Effector memory CD4-positive, alpha-beta T cell (primary cell): Measurements from ENCODE around the gene HTR4.
"Not testable (repeated sequence)": the region's sequence is repeated elsewhere in the genome, so short reads cannot be mapped to it uniquely, and the experiment has no call there.

ENCODE experiments used
- DNase-seq, 3 donors: peaks; one replicate each; pipeline ENCODE4 v3.0.0-alpha.2; 2020
- H3K27ac ChIP-seq: 2 replicates; pipeline ENCODE4 v1.7.0; 2013; ENCODE audit warnings: mild to moderate bottlenecking, low read length, moderate library complexity; ENCODE audit not compliant: insufficient read depth, poor library complexity, severe bottlenecking
- H3K27me3 ChIP-seq: replicated peaks from 2 replicates; pipeline ENCODE4 v1.7.0; 2013; ENCODE audit warnings: mild to moderate bottlenecking, low read length; ENCODE audit not compliant: insufficient read depth, control insufficient read depth, poor library complexity, severe bottlenecking
- H3K36me3 ChIP-seq: 2 replicates; pipeline ENCODE4 v1.7.0; 2013; ENCODE audit warnings: mild to moderate bottlenecking, low read length, moderate library complexity; ENCODE audit not compliant: control insufficient read depth, insufficient read depth
- H3K4me1 ChIP-seq: 2 replicates; pipeline ENCODE4 v1.7.0; 2013; ENCODE audit warnings: low read length, mild to moderate bottlenecking; ENCODE audit not compliant: control insufficient read depth, insufficient read depth, poor library complexity, severe bottlenecking
- H3K4me3 ChIP-seq: 2 replicates; pipeline ENCODE4 v1.7.0; 2013; ENCODE audit warnings: low read length, low read depth, mild to moderate bottlenecking; ENCODE audit not compliant: insufficient read depth, poor library complexity, severe bottlenecking
- H3K9me3 ChIP-seq: 2 replicates; pipeline ENCODE4 v1.7.0; 2013; ENCODE audit warnings: mild to moderate bottlenecking, low read length, moderate library complexity; ENCODE audit not compliant: control insufficient read depth

HTR4 gene

GRCh38 chr5:148687427-148687826 lies 33.1 kb upstream of the HTR4 start:
- no peak for DNase-seq
- Histone ChIP-seq H3K27me3 (no peaks in the 10 kb centered on the region), H3K4me3 (no peak overlapping the region), H3K36me3 (no peaks in the 10 kb centered on the region), H3K9me3 (no peaks in the 10 kb centered on the region), H3K4me1 (no peaks in the 10 kb centered on the region), H3K27ac (no peak overlapping the region)

GRCh38 chr5:148686660-148687059 lies 32.3 kb upstream of the HTR4 start:
- no peaks in the 10 kb centered on the region for H3K36me3 ChIP-seq
- no peaks in the 10 kb centered on the region for H3K27me3 ChIP-seq
- H3K4me1 ChIP-seq = no peaks in the 10 kb centered on the region
- no peak overlapping the region for H3K4me3 ChIP-seq
- no peaks in the 10 kb centered on the region for H3K9me3 ChIP-seq
- DNase-seq = no peak
- H3K27ac ChIP-seq = no peak overlapping the region

- no peak overlapping the region for H3K4me3 ChIP-seq
These were observed 31.3 kb upstream of the HTR4 start for GRCh38 chr5:148685520-148686134.

GRCh38 chr5:148684528-148684927 lies 30.2 kb upstream of the HTR4 start:
- no peaks in the 10 kb centered on the region for H3K36me3 ChIP-seq
- no peak overlapping the region for H3K4me3 ChIP-seq
- no peaks in the 10 kb centered on the region for H3K4me1 ChIP-seq
- no peak for DNase-seq
- H3K27me3 ChIP-seq = no peaks in the 10 kb centered on the region
- no peak overlapping the region for H3K27ac ChIP-seq
- H3K9me3 ChIP-seq = no peaks in the 10 kb centered on the region

More at GRCh38 chr5:148685520-148686134, 31.3 kb upstream of the HTR4 start:
- no peak for DNase-seq
- Histone ChIP-seq H3K27ac (no peak overlapping the region), H3K36me3 (no peaks in the 10 kb centered on the region), H3K27me3 (no peaks in the 10 kb centered on the region), H3K4me1 (no peaks in the 10 kb centered on the region), H3K9me3 (no peaks in the 10 kb centered on the region)

GRCh38 chr5:148683651-148684050 lies 29.3 kb upstream of the HTR4 start:
- Histone ChIP-seq H3K27me3 (no peaks in the 10 kb centered on the region), H3K9me3 (no peaks in the 10 kb centered on the region), H3K4me1 (no peaks in the 10 kb centered on the region), H3K27ac (no peak overlapping the region), H3K36me3 (no peaks in the 10 kb centered on the region), H3K4me3 (no peak overlapping the region)
- no peak for DNase-seq

- no peaks in the 10 kb centered on the region for H3K27me3 ChIP-seq
- H3K36me3 ChIP-seq = no peaks in the 10 kb centered on the region
These were observed 28.0 kb upstream of the HTR4 start for GRCh38 chr5:148682058-148683026.

GRCh38 chr5:148681157-148682057 lies 27.1 kb upstream of the HTR4 start:
- no peaks in the 10 kb centered on the region for H3K36me3 ChIP-seq
- H3K27ac ChIP-seq = no peak overlapping the region
- H3K4me1 ChIP-seq = no peaks in the 10 kb centered on the region
- H3K4me3 ChIP-seq = no peak overlapping the region
- no peaks in the 10 kb centered on the region for H3K9me3 ChIP-seq
- no peaks in the 10 kb centered on the region for H3K27me3 ChIP-seq
- no peak for DNase-seq

More at GRCh38 chr5:148682058-148683026, 28.0 kb upstream of the HTR4 start:
- H3K27ac ChIP-seq = no peak overlapping the region
- H3K4me3 ChIP-seq = no peak overlapping the region
- H3K9me3 ChIP-seq = no peaks in the 10 kb centered on the region
- H3K4me1 ChIP-seq = no peaks in the 10 kb centered on the region
- no peak for DNase-seq

GRCh38 chr5:148673704-148674103 lies 19.4 kb upstream of the HTR4 start:
- H3K4me3 ChIP-seq, DNase-seq, H3K27me3 ChIP-seq, H3K27ac ChIP-seq, H3K9me3 ChIP-seq, H3K4me1 ChIP-seq, H3K36me3 ChIP-seq: not testable (repeated sequence)

GRCh38 chr5:148666353-148666752 lies 12.0 kb upstream of the HTR4 start:
- Histone ChIP-seq H3K27ac (no peak overlapping the region), H3K4me3 (no peak overlapping the region), H3K36me3 (no peaks in the 10 kb centered on the region), H3K9me3 (no peaks in the 10 kb centered on the region), H3K4me1 (no peaks in the 10 kb centered on the region), H3K27me3 (no peaks in the 10 kb centered on the region)
- no peak for DNase-seq
